B cell (primary cell): ENCODE measurements around the gene GADD45G. TPM values are rescaled to one million over a fixed set of nuclear protein-coding genes. Genes with fewer than 3 reads are reported as not detected.

Source experiments
- ATAC-seq: fragments of 200-7000 bp; cut with Tn5 transposase; one replicate; pipeline ENCODE4 v1.10.0; 2021; ENCODE audit warnings: low read depth, mild to moderate bottlenecking, moderate number of reproducible peaks, moderate library complexity
- CTCF ChIA-PET: fragments of 350-600 bp; sonication (Branson Sonifier 250); formaldehyde crosslinking; loops from one replicate; lab custom pipeline; 2021; ENCODE audit warnings: antibody characterized with exemption, inconsistent platforms; lab: Charles Lee
- POLR2A ChIA-PET: fragments of 350-600 bp; sonication (Branson Sonifier 250); formaldehyde crosslinking; loops from one replicate; lab custom pipeline; 2021; ENCODE audit warnings: antibody characterized with exemption; lab: Charles Lee
- DNase-seq: peaks from one replicate; pipeline ENCODE4 v3.0.0; 2013
- H2AFZ ChIP-seq: 2 replicates; pipeline ENCODE4 v1.6.1; 2012; ENCODE audit warnings: mild to moderate bottlenecking, low read depth, low read length; ENCODE audit not compliant: insufficient read depth, poor library complexity, severe bottlenecking
- H3K27ac ChIP-seq, 2 donors: 1 replicate in 1 of 2; 2 replicates in 1 of 2; pipeline ENCODE4 v1.5.1; 2012 to 2013; ENCODE audit warnings: low read length in 2 of 2, mild to moderate bottlenecking in 2 of 2, moderate library complexity in 1 of 2
- H3K27me3 ChIP-seq, 4 experiments: fragments of 200-600 bp in 1 of 4; sonication (generic) in 1 of 4; replicated peaks in 1 of 4; 1 replicate in 2 of 4; 2 replicates in 2 of 4; pipeline versions ENCODE4 v1.6.1 to v1.7.0; 2013 to 2016; ENCODE audit warnings: low read length in 3 of 4, mild to moderate bottlenecking in 2 of 4, mixed read lengths in 1 of 4, moderate library complexity in 1 of 4; ENCODE audit not compliant: insufficient read depth in 4 of 4, control insufficient read depth in 3 of 4; ENCODE audit errors: control extremely low read depth in 1 of 4
- H3K36me3 ChIP-seq, 2 experiments: replicated peaks in 1 of 2; 1 replicate in 1 of 2; 2 replicates in 1 of 2; pipeline versions ENCODE4 v1.6.1 to v1.7.1; 2013; ENCODE audit warnings: low read length in 1 of 2; ENCODE audit not compliant: insufficient read depth in 2 of 2, control insufficient read depth in 1 of 2; ENCODE audit errors: control extremely low read depth in 1 of 2, extremely low read depth in 1 of 2
- H3K4me1 ChIP-seq, 2 donors: fragments of 200-600 bp in 1 of 2; sonication (generic) in 1 of 2; 1 replicate in 1 of 2; 2 replicates in 1 of 2; pipeline versions ENCODE4 v1.5.1 to v1.6.1; 2013 to 2017; ENCODE audit warnings: low read length in 2 of 2; ENCODE audit not compliant: control insufficient read depth in 2 of 2, insufficient read depth in 2 of 2
- H3K4me2 ChIP-seq: replicated peaks from 2 replicates; pipeline ENCODE3; 2012; ENCODE audit warnings: mild to moderate bottlenecking, low read depth, low read length; ENCODE audit not compliant: poor library complexity, severe bottlenecking
- H3K4me3 ChIP-seq, 5 experiments: fragments of 200-600 bp in 1 of 5; sonication (generic) in 1 of 5; 1 replicate in 3 of 5; 2 replicates in 2 of 5; pipeline versions ENCODE4 v1.5.1 to v1.7.0; 2011 to 2016; ENCODE audit warnings: low read length in 4 of 5, mild to moderate bottlenecking in 4 of 5, low read depth in 2 of 5, control low read depth in 1 of 5, moderate library complexity in 1 of 5; ENCODE audit not compliant: insufficient read depth in 1 of 5; ENCODE audit errors: control extremely low read depth in 1 of 5, extremely low read depth in 1 of 5
- H3K79me2 ChIP-seq: fragments of 200-600 bp; sonication (generic); one replicate; pipeline ENCODE4 v1.6.0; 2016; ENCODE audit warnings: low read length; ENCODE audit not compliant: control insufficient read depth, insufficient read depth
- H3K9ac ChIP-seq: fragments of 200-600 bp; sonication (generic); 2 replicates; pipeline ENCODE4 v1.6.1; 2017; ENCODE audit warnings: mild to moderate bottlenecking, low read length, moderate library complexity
- H3K9me3 ChIP-seq, 3 donors: one replicate each; pipeline versions ENCODE4 v1.6.1 to v1.7.1; 2013; ENCODE audit warnings: low read length in 2 of 3; ENCODE audit not compliant: control insufficient read depth in 2 of 3, insufficient read depth in 1 of 3; ENCODE audit errors: control extremely low read depth in 1 of 3
- H4K20me1 ChIP-seq: 2 replicates; pipeline ENCODE4 v1.6.0; 2012; ENCODE audit warnings: mild to moderate bottlenecking, low read length; ENCODE audit not compliant: insufficient read depth, control insufficient read depth, poor library complexity, severe bottlenecking
- H3K27ac Mint-ChIP-seq: one replicate; pipeline ENCODE4 v1.8.0; 2021; ENCODE audit warnings: mixed read lengths
- H3K27me3 Mint-ChIP-seq: one replicate; pipeline ENCODE4 v1.8.0; 2021; ENCODE audit warnings: mixed read lengths
- H3K4me1 Mint-ChIP-seq: one replicate; pipeline ENCODE4 v1.8.0; 2021; ENCODE audit warnings: mixed read lengths
- H3K4me3 Mint-ChIP-seq: one replicate; pipeline ENCODE4 v1.8.0; 2021; ENCODE audit warnings: mixed read lengths
- H3K9me3 Mint-ChIP-seq: one replicate; pipeline ENCODE4 v1.8.0; 2022; ENCODE audit warnings: mixed read lengths; ENCODE audit not compliant: insufficient read depth
- EZH2 ChIP-seq: IDR thresholded peaks from 2 replicates; pipeline ENCODE4 v1.6.1; 2012; ENCODE audit warnings: borderline replicate concordance, low read depth, mild to moderate bottlenecking, moderate library complexity, low read length; ENCODE audit not compliant: insufficient read depth, poor library complexity, severe bottlenecking
- WGBS: methylation state at CpG from one replicate; pipeline ENCODE4 v1.1.5; 2013; ENCODE audit warnings: missing lambda C conversion rate; ENCODE audit not compliant: insufficient coverage; 5-methylcytosine and 5-hydroxymethylcytosine counted together
- intact Hi-C: fragments of 100-400 bp; cut with micrococcal nuclease; formaldehyde crosslinking; loops from one replicate; pipeline ENCODE4 v1.10.0; 2022
- polyA plus RNA-seq: library from polyadenylated mRNA; depleted of rRNA; stranded (reverse); fragments of >200 nt; gene quantifications from 2 replicates; pipeline ENCODE4 v1.2.3, GENCODE V29; 2012
- total RNA-seq, 2 donors: library from RNA; stranded (reverse); fragments of 120-200 nt in 1 of 2; gene quantifications; 1 replicate in 1 of 2; 2 replicates in 1 of 2; pipeline versions ENCODE4 v1.2.3 to v1.2.4, GENCODE V29; 2013 to 2022
- TF ChIP-seq, protein P1 (sequence below): fragments of 200-600 bp; IDR thresholded peaks from one replicate; pipeline ENCODE4 v1.8.0; 2022; ENCODE audit warnings: antibody characterized with exemption, mild to moderate bottlenecking

Gene GADD45G
- total and polyA plus RNA-seq, 2 donors (not counting 1 experiment from before 2014, with no cell fraction given), result 4.3 to 5.9 TPM

DNA sequence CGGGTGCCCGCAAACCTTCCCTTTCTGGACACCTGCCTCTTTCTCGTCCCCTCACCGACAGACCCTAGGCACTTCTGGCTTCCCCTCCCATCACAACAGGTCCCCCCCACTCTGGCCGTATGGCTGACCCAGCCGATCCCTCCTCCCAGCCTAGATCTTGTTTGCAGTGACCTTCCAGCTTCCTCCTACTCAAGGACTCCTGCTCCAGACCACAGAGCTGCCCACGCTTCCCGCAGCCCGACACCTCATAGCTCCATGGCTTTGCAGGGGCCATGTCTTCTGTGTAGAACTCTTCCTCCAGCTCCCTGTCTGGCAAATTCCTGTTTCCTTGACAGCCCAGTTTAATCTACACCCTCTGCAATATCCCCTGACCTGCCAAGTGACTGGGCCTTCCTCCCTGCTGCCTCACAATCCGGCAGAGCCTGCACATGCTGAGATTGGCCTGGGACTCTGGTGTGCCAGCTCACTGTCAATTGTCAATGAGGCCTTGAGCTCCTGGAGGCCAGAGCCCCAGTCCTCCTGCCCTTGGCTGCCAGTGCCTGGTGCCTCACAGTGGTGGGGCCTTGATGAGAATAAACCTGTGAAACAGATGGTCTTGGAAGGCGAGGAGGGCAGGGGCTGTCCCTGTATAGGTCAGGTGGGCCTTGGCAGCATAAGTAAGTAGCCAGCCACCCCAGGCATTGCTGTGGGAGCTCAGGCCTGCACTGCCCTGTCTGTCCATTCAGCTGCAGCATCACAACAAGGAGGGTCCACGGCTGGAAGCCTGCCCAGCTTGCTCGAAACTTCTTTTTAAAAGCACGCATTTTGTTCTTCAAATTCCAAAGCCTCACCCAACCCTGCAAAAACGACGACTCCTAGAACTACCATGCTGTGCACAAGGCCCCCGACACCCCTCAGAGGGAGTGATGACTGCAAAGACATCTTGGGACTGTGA lies 50.5 kb downstream of the GADD45G start:
- DNase-seq, result no peak
- no peaks in the 10 kb centered on the region for H3K79me2 ChIP-seq
- ChIA-PET POLR2A (no interaction called here), CTCF (no interaction called here)
- no peak overlapping the region for H3K4me2 ChIP-seq
- peaks cover 0 to 9% (median 0%) of the 10 kb centered on the region in 3 donors for H3K9me3 ChIP-seq
- Mint-ChIP-seq H3K27me3 (peaks cover 7% of the 10 kb centered on the region), H3K27ac (no peak overlapping the region), H3K9me3 (no peaks in the 10 kb centered on the region), H3K4me1 (peaks cover 14% of the 10 kb centered on the region), H3K4me3 (no peak overlapping the region)
- no peak for ATAC-seq
- no peak overlapping the region for H3K9ac ChIP-seq
- H2AFZ ChIP-seq, result no peak overlapping the region
- H4K20me1 ChIP-seq, result no peaks in the 10 kb centered on the region
- intact Hi-C loops, result no loop called here
- no peaks in the 10 kb centered on the region for H3K36me3 ChIP-seq
- H3K4me1 ChIP-seq, result peaks cover 7 to 14% of the 10 kb centered on the region in 2 donors
- no peaks in the 10 kb centered on the region for H3K27me3 ChIP-seq
- 95% methylated on average over 17 of the region's 17 CpGs for WGBS
- H3K27ac ChIP-seq, result no peak overlapping the region
- TF ChIP-seq, protein P1, sequence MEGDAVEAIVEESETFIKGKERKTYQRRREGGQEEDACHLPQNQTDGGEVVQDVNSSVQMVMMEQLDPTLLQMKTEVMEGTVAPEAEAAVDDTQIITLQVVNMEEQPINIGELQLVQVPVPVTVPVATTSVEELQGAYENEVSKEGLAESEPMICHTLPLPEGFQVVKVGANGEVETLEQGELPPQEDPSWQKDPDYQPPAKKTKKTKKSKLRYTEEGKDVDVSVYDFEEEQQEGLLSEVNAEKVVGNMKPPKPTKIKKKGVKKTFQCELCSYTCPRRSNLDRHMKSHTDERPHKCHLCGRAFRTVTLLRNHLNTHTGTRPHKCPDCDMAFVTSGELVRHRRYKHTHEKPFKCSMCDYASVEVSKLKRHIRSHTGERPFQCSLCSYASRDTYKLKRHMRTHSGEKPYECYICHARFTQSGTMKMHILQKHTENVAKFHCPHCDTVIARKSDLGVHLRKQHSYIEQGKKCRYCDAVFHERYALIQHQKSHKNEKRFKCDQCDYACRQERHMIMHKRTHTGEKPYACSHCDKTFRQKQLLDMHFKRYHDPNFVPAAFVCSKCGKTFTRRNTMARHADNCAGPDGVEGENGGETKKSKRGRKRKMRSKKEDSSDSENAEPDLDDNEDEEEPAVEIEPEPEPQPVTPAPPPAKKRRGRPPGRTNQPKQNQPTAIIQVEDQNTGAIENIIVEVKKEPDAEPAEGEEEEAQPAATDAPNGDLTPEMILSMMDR, result no peak
- TF ChIP-seq EZH2, result no peak
- no peak overlapping the region for H3K4me3 ChIP-seq

Other genes with a start within 250 kb of the GADD45G start
- gene SEMA4D, start 106.9 kb upstream of the GADD45G start, total RNA-seq, result 215 and 231 TPM in 2 replicates
- 53.6 and 65.9 TPM in 2 replicates for gene SEMA4D, start 106.9 kb upstream of the GADD45G start, polyA plus RNA-seq